Hair follicle dermal papilla cell (primary cell): ENCODE measurements around the gene DSC2. TPM values are rescaled to one million over a fixed set of nuclear protein-coding genes. Genes with fewer than 3 reads are reported as not detected.

Experiments
- total RNA-seq: library from RNA; depleted of rRNA; stranded (reverse); fragments of >200 nt; gene quantifications from 2 replicates; pipeline ENCODE4 v1.2.3, GENCODE V29; 2012

The DSC2 gene
- total RNA-seq: 0.12 and 0.32 TPM in 2 replicates

GRCh38 chr18:31102025-31102684 is at the start of gene DSC2:
Gene DSC2, minus strand, starts transcription at chr18:31102421. Its CDS starts 450 bp downstream, at chr18:31101971.

GRCh38 chr18:31042406-31043181 is 59.6 kb downstream of the DSC2 start, which contains the start of gene DSC3:
Gene DSC3, minus strand, starts transcription at chr18:31042742. Its CDS starts 82 bp downstream, at chr18:31042660.

Other genes with a start within 250 kb of the DSC2 start
- 0.24 and 1.3 TPM in 2 replicates for gene DSC3, start 59.7 kb downstream of the DSC2 start, total RNA-seq
- gene DSC1, start 60.4 kb upstream of the DSC2 start, total RNA-seq: under 0.01 TPM in 1 of 2 replicates, not detected in the other
- gene DSG1, start 215.7 kb upstream of the DSC2 start, total RNA-seq: not detected in 2 replicates